HepG2 (cell line): ENCODE results near the gene EBF4. TPM values are rescaled to one million over a fixed set of nuclear protein-coding genes. Genes with fewer than 3 reads are reported as not detected.
A peak's percentile ranks its signal among the peaks of the same experiment; 100 is the strongest.

Experiments
- ETV5 ChIP-seq: IDR thresholded peaks from 2 replicates; pipeline ENCODE4 v1.6.1; 2018; ENCODE audit warnings: missing biosample characterization, missing genetic modification reagents, inconsistent platforms, borderline replicate concordance
- HNRNPH1 ChIP-seq: fragments of 200-400 bp; formaldehyde crosslinking; optimal IDR thresholded peaks from 2 replicates; pipeline ENCODE3; 2017; ENCODE audit warnings: mild to moderate bottlenecking, low read depth, low read length
- MIER2 ChIP-seq: IDR thresholded peaks from 2 replicates; pipeline ENCODE4 v1.6.1; 2016; ENCODE audit warnings: missing biosample characterization, missing genetic modification reagents
- MIER3 ChIP-seq: IDR thresholded peaks from 2 replicates; pipeline ENCODE4 v1.6.1; 2016; ENCODE audit warnings: missing compliant biosample characterization, borderline replicate concordance
- MXI1 ChIP-seq: IDR thresholded peaks from 3 replicates; pipeline ENCODE4 v1.6.1; 2012; ENCODE audit warnings: low read depth, low read length, inconsistent platforms, borderline replicate concordance
- NFKBIZ ChIP-seq: IDR thresholded peaks from 2 replicates; pipeline ENCODE4 v1.6.1; 2018; ENCODE audit warnings: missing genetic modification reagents, missing compliant biosample characterization
- PHB2 ChIP-seq: fragments of 450-650 bp; IDR thresholded peaks from 2 replicates; pipeline ENCODE4 v1.6.1; 2018; ENCODE audit not compliant: partially characterized antibody
- PHF20 ChIP-seq: sonication (generic); formaldehyde crosslinking; IDR thresholded peaks from 2 replicates; pipeline ENCODE4 v1.5.0; 2020; ENCODE audit warnings: mild to moderate bottlenecking, missing genetic modification reagents
- PPARG ChIP-seq: conservative IDR thresholded peaks from 2 replicates; pipeline ENCODE4 v1.6.1; 2016; ENCODE audit warnings: missing biosample characterization, missing genetic modification reagents
- PRPF4 ChIP-seq: fragments of 200-400 bp; formaldehyde crosslinking; IDR thresholded peaks from 2 replicates; pipeline ENCODE4 v1.6.1; 2016; ENCODE audit warnings: low read length, low read depth; ENCODE audit not compliant: poor library complexity, severe bottlenecking
- SAFB2 ChIP-seq: sonication (generic); formaldehyde crosslinking; IDR thresholded peaks from 2 replicates; pipeline ENCODE4 v1.5.1; 2020; ENCODE audit warnings: missing genetic modification reagents, low read depth, mild to moderate bottlenecking, borderline replicate concordance
- SMAD1 ChIP-seq: sonication (generic); formaldehyde crosslinking; IDR thresholded peaks from 2 replicates; pipeline ENCODE4 v1.4.0; 2020; ENCODE audit warnings: missing genetic modification reagents, low read depth, mild to moderate bottlenecking, borderline replicate concordance
- SPEN ChIP-seq: sonication (generic); formaldehyde crosslinking; IDR thresholded peaks from 2 replicates; pipeline ENCODE4 v1.5.1; 2020; ENCODE audit warnings: low read depth, mild to moderate bottlenecking, missing genetic modification reagents
- SRSF4 ChIP-seq: fragments of 200-400 bp; formaldehyde crosslinking; IDR thresholded peaks from one replicate; pipeline ENCODE4 v1.6.1; 2018; ENCODE audit warnings: mild to moderate bottlenecking, low read depth, low read length, moderate library complexity; ENCODE audit not compliant: poor library complexity, severe bottlenecking
- STAT5B ChIP-seq: sonication (generic); formaldehyde crosslinking; IDR thresholded peaks from 2 replicates; pipeline ENCODE4 v1.4.0; 2020; ENCODE audit warnings: missing genetic modification reagents
- YY1 ChIP-seq: IDR thresholded peaks from 2 replicates; pipeline ENCODE4 v1.6.1; 2011; ENCODE audit warnings: low read length, low read depth, moderate library complexity, mild to moderate bottlenecking; ENCODE audit not compliant: insufficient read depth, insufficient replicate concordance
- ZKSCAN5 ChIP-seq: sonication (generic); formaldehyde crosslinking; IDR thresholded peaks from 2 replicates; pipeline ENCODE4 v1.5.1; 2020; ENCODE audit warnings: mild to moderate bottlenecking, missing genetic modification reagents
- ZNF33B ChIP-seq: sonication (generic); formaldehyde crosslinking; IDR thresholded peaks from 2 replicates; pipeline ENCODE4 v1.5.1; 2020; ENCODE audit warnings: mild to moderate bottlenecking, missing genetic modification reagents
- ZNF768 ChIP-seq: sonication (generic); formaldehyde crosslinking; IDR thresholded peaks from 2 replicates; pipeline ENCODE4 v1.4.0; 2020; ENCODE audit warnings: missing genetic modification reagents
- ZNF850 ChIP-seq: sonication (generic); formaldehyde crosslinking; conservative IDR thresholded peaks from 2 replicates; pipeline ENCODE4 v1.9.0; 2021; ENCODE audit warnings: mild to moderate bottlenecking, missing genetic modification reagents
- polyA plus RNA-seq, 8 experiments: library from polyadenylated mRNA; depleted of rRNA in 3 of 8; stranded (reverse) in 7 of 8; unstranded in 1 of 8; fragments of >200 nt; fragmentation: Illumina TruSeq in 4 of 8; extraction: Trizol in 4 of 8; gene quantifications; 2 replicates each; pipeline versions ENCODE4 v1.2.1 to v1.2.3, GENCODE V29; 2011 to 2016; ENCODE audit warnings: low read depth in 4 of 8, missing spikeins in 1 of 8, mixed read lengths in 1 of 8; ENCODE audit not compliant: insufficient read depth in 1 of 8
- total RNA-seq, 5 experiments: library from RNA; depleted of rRNA; stranded (reverse); fragments of >200 nt; fragmentation: Illumina TruSeq; extraction: Trizol; gene quantifications; 2 replicates each; pipeline ENCODE4 v1.2.3, GENCODE V29; 2016; ENCODE audit warnings: low read depth in 1 of 5
- TF ChIP-seq, protein P1 (sequence below): sonication (generic); formaldehyde crosslinking; IDR thresholded peaks from 2 replicates; pipeline ENCODE4 v1.4.0; 2020; ENCODE audit warnings: missing genetic modification reagents, borderline replicate concordance
- TF ChIP-seq, protein P2 (sequence below): sonication (generic); formaldehyde crosslinking; IDR thresholded peaks from 2 replicates; pipeline ENCODE4 v1.9.0; 2021; ENCODE audit warnings: missing genetic modification reagents, borderline replicate concordance
- TF ChIP-seq, protein P3 (sequence below): sonication (generic); IDR thresholded peaks from 2 replicates; pipeline ENCODE4 v1.6.1; 2016; ENCODE audit warnings: low read depth, borderline replicate concordance

EBF4 gene
- total and polyA plus RNA-seq, 2 of the 13 experiments (the other 11 are each of a cell fraction or from before 2014, with no cell fraction given), result 0.84 to 2.2 TPM

DNA sequence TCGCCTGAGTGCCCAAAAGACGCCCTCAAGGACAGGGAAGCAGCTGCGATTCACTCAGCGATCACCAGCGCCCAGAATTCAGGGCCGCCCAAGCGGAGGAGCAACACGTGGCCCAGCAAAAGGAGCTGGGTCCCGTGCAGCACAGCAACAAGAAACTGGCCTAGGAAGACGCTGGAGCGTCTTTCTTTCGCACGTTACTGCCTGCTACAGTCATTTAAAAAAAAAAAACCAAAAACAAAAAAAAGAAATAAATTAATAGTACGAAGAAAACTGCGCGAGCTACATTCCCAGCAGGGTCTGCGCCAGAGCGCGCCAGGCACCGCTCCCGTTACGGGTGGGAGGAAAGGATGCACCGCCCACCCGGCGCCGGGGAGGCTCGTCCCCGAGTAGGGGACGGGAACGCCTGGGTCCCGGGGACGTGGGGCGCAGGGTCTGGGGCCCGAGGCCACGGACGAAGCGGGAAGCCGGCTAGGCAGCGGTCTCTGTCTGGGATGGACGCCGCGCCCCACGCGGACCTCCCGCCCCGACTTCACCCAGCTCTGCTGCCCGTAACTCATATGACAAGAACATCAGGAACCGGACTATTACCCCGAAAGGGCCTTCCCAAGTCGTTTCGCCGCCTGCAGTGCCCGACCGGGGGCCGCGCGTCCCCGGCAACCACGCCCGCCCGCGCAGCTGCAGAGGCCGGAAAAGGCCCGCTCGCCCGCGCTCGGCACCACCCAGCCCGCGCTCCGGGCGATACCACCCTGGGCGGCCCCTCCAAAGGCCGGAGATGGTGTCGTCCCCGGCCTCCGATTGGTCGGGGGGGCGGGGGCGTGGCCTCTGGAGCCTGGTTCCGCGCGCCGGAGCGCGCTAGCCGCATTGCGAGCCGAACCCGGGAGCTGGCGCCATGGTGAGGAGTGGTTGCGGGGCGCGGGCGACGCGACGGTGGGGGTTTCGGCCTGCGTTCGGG, 40.5 kb upstream of the EBF4 start, which contains the start of gene NOP56 (continued):
- TF ChIP-seq, protein P1, sequence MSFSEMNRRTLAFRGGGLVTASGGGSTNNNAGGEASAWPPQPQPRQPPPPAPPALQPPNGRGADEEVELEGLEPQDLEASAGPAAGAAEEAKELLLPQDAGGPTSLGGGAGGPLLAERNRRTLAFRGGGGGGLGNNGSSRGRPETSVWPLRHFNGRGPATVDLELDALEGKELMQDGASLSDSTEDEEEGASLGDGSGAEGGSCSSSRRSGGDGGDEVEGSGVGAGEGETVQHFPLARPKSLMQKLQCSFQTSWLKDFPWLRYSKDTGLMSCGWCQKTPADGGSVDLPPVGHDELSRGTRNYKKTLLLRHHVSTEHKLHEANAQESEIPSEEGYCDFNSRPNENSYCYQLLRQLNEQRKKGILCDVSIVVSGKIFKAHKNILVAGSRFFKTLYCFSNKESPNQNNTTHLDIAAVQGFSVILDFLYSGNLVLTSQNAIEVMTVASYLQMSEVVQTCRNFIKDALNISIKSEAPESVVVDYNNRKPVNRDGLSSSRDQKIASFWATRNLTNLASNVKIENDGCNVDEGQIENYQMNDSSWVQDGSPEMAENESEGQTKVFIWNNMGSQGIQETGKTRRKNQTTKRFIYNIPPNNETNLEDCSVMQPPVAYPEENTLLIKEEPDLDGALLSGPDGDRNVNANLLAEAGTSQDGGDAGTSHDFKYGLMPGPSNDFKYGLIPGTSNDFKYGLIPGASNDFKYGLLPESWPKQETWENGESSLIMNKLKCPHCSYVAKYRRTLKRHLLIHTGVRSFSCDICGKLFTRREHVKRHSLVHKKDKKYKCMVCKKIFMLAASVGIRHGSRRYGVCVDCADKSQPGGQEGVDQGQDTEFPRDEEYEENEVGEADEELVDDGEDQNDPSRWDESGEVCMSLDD (CRISPR knock-in tag), result peak; percentile 82; the same call in 1 of the 2 replicates
- no peak for TF ChIP-seq MIER2 (CRISPR knock-in tag)
- peak; percentile 99 for TF ChIP-seq SMAD1 (CRISPR knock-in tag)
- TF ChIP-seq ZKSCAN5 (CRISPR knock-in tag), result no peak
- TF ChIP-seq PPARG (CRISPR knock-in tag), result peak; percentile 35
- no peak for TF ChIP-seq PHB2
- TF ChIP-seq ZNF768 (CRISPR knock-in tag), result peak; percentile 81
- TF ChIP-seq SPEN (CRISPR knock-in tag), result peak; percentile 97
- no peak for TF ChIP-seq MIER3
- peak; percentile 79 for TF ChIP-seq PHF20
- no peak; the same call in 1 of the 2 replicates for TF ChIP-seq NFKBIZ
- peak; percentile 91; the same call in 2 of the 3 replicates for TF ChIP-seq MXI1
- no peak for TF ChIP-seq STAT5B (CRISPR knock-in tag)
- peak; percentile 62 for TF ChIP-seq ZNF33B (CRISPR knock-in tag)
- peak; percentile 99; the same call in 1 of the 2 replicates for TF ChIP-seq SAFB2 (CRISPR knock-in tag)
- no peak for TF ChIP-seq PRPF4
- no peak; the same call in none of the 2 replicates for TF ChIP-seq ETV5 (CRISPR knock-in tag)
- TF ChIP-seq, protein P2, sequence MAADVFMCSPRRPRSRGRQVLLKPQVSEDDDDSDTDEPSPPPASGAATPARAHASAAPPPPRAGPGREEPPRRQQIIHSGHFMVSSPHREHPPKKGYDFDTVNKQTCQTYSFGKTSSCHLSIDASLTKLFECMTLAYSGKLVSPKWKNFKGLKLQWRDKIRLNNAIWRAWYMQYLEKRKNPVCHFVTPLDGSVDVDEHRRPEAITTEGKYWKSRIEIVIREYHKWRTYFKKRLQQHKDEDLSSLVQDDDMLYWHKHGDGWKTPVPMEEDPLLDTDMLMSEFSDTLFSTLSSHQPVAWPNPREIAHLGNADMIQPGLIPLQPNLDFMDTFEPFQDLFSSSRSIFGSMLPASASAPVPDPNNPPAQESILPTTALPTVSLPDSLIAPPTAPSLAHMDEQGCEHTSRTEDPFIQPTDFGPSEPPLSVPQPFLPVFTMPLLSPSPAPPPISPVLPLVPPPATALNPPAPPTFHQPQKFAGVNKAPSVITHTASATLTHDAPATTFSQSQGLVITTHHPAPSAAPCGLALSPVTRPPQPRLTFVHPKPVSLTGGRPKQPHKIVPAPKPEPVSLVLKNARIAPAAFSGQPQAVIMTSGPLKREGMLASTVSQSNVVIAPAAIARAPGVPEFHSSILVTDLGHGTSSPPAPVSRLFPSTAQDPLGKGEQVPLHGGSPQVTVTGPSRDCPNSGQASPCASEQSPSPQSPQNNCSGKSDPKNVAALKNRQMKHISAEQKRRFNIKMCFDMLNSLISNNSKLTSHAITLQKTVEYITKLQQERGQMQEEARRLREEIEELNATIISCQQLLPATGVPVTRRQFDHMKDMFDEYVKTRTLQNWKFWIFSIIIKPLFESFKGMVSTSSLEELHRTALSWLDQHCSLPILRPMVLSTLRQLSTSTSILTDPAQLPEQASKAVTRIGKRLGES (CRISPR knock-in tag), result peak; percentile 35; the same call in 1 of the 2 replicates
- TF ChIP-seq HNRNPH1, result no peak
- TF ChIP-seq ZNF850 (CRISPR knock-in tag), result peak; percentile 72; the same call in 1 of the 2 replicates
- TF ChIP-seq, protein P3, sequence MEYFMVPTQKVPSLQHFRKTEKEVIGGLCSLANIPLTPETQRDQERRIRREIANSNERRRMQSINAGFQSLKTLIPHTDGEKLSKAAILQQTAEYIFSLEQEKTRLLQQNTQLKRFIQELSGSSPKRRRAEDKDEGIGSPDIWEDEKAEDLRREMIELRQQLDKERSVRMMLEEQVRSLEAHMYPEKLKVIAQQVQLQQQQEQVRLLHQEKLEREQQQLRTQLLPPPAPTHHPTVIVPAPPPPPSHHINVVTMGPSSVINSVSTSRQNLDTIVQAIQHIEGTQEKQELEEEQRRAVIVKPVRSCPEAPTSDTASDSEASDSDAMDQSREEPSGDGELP, result 0 out of 2 replicates have a peak, but pooled peaks have one; percentile 31
- TF ChIP-seq SRSF4, result peak; percentile 99
- peak; percentile 83 for TF ChIP-seq YY1
